ENCODE results near the gene MPC1. TPM values are rescaled to one million over a fixed set of nuclear protein-coding genes. Genes with fewer than 3 reads are reported as not detected.
"Not testable (repeated sequence)": the region's sequence is repeated elsewhere in the genome, so short reads cannot be mapped to it uniquely, and the experiment has no call there.

MPC1 gene
- total RNA-seq, 2 donors from 2014 or later: 11.5 to 30.4 TPM

DNA sequence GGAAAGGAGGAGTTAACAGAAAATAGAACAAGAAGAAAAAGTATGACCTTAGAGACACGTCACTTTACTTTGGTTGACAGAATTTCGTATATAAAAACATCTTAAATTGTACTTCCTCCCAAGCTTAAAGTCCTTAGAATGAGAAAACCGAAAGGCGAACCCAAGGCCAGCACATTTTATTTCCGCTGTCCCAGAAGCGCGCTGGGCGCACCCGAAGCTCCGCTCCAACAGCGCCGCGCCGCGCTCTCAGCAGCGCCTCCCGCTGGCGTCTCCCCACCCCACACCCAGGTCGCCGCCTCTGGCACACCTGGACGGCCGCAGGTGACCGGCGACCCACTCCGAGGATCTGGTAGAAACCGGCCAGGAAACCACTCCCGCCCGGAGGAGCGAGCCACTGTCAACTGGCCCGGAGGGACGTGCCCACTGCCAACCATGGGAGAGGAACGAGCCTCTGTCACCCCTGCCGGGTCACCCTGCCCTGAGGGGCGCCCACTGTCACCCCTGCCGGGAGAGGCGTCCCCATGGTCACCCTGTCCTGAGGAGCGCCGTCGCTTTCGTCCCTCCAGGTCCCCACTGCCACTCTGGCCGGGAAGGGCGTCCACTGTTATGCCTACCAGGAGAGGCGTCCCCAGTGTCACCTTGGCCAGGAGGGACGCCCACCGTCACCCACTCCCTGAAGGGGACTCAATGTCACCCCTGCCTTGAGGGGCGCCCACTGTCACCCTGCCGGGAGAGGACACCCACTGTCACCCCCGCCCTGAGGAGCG, 824 bp downstream of the MPC1 start:
- Mint-ChIP-seq H3K4me3 (peak overlapping the region; percentile 89), H3K36me3 (no peaks in the 10 kb centered on the region), H3K27me3 (no peaks in the 10 kb centered on the region), H3K27ac (peak overlapping the region; percentile 59 to 65), H3K9me3 (no peaks in the 10 kb centered on the region), H3K4me1 (ENCODE audit: low read depth in 2 of 2) (peaks cover 8% of the 10 kb centered on the region in 2 donors)
- ATAC-seq (peak; percentile 39 to 44), DNase-seq (ENCODE audit: low spot score) (peak; percentile 79)

DNA sequence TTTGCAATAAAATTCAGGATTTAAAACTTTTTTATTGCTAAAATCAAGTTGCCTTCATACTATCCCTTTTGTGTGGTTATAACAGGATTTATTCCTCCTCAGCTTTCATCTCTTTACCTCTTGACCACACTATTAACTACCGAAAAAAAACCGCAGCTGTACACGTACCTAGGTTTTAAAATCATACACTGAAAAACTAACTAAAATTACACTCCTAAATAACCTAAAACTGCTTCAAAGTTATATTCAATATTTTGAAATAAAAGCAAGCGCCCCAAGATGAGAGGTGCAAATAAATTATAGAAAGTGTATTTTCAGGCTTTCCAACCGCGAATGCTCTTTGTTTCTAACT, 1.4 kb downstream of the MPC1 start:
- Mint-ChIP-seq H3K27ac (peak overlapping the region; percentile 59 to 65), H3K9me3 (no peaks in the 10 kb centered on the region), H3K4me3 (peak overlapping the region; percentile 89), H3K36me3 (no peaks in the 10 kb centered on the region), H3K27me3 (no peaks in the 10 kb centered on the region), H3K4me1 (ENCODE audit: low read depth in 2 of 2) (peaks cover 8% of the 10 kb centered on the region in 2 donors)
- ATAC-seq (no peak), DNase-seq (ENCODE audit: low spot score) (no peak)

DNA sequence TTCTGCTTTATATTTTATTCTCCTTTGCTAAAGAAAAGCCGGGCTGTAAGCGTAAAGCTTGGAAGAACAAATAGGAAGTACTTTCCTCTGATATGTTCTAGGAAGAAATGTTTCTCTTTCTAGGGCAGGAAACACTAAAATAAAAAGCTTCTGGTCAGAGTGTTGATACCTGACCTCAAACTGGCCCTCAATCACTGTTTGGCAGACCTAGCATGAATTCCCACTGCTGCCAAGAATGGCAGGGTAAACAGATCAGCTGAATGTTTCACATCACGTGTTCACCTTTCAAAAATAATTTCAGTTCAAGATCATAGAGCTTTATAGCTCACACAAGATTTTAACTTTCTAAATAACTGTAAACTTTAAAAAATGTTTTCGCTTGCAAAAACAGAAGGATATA, 2.9 kb downstream of the MPC1 start:
- H3K9me3 Mint-ChIP-seq: no peaks in the 10 kb centered on the region
- DNase-seq (ENCODE audit: low spot score) (no peak), ATAC-seq (no peak)
- peaks cover 8% of the 10 kb centered on the region in 2 donors for H3K4me1 Mint-ChIP-seq (ENCODE audit: low read depth in 2 of 2)
- no peaks in the 10 kb centered on the region for H3K27me3 Mint-ChIP-seq
- H3K36me3 Mint-ChIP-seq: peaks cover 1% of the 10 kb centered on the region
- no peak overlapping the region for H3K4me3 Mint-ChIP-seq
- no peak overlapping the region for H3K27ac Mint-ChIP-seq

DNA sequence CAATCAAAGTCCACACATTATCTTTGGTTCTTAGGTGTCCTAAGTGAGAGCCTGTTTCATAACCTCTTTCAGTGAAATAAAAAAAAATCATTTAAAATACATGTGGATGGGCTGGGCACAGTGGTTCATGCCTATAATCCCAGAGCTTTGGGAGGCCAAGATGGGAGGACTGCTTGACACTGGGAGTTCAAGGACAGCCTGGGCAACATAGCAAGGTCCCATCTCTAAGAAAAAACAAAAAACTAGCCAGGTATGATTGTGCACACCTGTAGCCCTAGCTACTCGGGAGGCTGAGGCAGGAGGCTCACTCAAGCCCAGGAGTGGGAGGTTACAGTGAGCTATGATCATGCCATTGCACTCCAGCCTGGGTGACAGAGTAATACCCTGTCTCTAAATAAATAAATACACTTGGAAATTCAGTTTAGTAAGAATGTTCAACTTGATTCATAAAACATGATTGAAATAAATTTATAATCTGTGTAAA, 3.6 kb downstream of the MPC1 start:
- peaks cover 8% of the 10 kb centered on the region in 2 donors for H3K4me1 Mint-ChIP-seq (ENCODE audit: low read depth in 2 of 2)
- no peak for ATAC-seq
- H3K4me3 Mint-ChIP-seq: no peak overlapping the region
- no peaks in the 10 kb centered on the region for H3K9me3 Mint-ChIP-seq
- no peak for DNase-seq (ENCODE audit: low spot score)
- H3K36me3 Mint-ChIP-seq: peaks cover 4% of the 10 kb centered on the region
- H3K27me3 Mint-ChIP-seq: no peaks in the 10 kb centered on the region
- H3K27ac Mint-ChIP-seq: no peak overlapping the region

DNA sequence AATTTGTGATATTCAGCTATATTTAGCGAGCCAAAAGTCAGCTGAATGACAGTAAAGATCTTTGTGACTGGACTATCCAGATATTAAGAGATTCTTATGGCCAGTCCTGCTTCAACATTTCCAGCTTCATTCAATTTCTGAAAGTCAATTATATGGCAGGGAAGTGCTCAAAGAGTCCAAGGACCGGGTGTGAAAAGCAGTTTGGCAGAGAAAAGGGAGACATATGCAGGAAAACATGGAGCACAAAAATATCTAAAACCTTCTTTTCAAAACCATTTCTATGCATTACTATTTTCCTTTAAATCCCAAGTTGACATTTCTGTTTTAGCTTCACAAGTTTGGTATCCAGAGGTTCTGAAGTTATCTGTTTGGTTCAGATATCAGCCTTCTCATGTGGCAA, 5.0 kb downstream of the MPC1 start:
- no peak for DNase-seq (ENCODE audit: low spot score)
- no peak for ATAC-seq
- H3K4me1 Mint-ChIP-seq (ENCODE audit: low read depth in 2 of 2): peaks cover 8% of the 10 kb centered on the region in 2 donors
- H3K9me3 Mint-ChIP-seq: no peaks in the 10 kb centered on the region
- no peak overlapping the region for H3K4me3 Mint-ChIP-seq
- H3K27me3 Mint-ChIP-seq: no peaks in the 10 kb centered on the region
- H3K27ac Mint-ChIP-seq: no peak overlapping the region
- H3K36me3 Mint-ChIP-seq: peaks cover 4% of the 10 kb centered on the region

DNA sequence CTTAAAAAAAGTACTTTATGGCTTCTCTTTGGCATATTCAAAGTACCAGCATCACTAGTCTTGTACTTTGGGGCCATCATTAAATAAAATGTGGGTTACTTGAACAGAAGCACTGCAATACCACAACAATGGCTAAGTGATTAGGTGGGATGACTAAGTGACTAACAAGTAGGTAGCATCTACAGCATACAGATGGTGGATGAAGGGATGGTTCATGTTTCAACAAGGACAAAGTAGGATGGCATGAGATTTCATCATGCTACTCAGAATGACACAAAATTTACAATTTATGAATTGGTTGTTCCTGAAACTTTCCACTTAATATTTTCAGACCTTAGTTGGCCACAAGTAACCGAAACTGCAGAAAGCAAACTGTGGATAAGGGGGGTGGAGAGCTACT, 7.7 kb downstream of the MPC1 start:
- Mint-ChIP-seq H3K27me3 (no peaks in the 10 kb centered on the region), H3K27ac (no peak overlapping the region), H3K9me3 (no peaks in the 10 kb centered on the region), H3K4me1 (ENCODE audit: low read depth in 2 of 2) (no peaks in the 10 kb centered on the region), H3K36me3 (peaks cover 4% of the 10 kb centered on the region), H3K4me3 (no peak overlapping the region)
- no peak for DNase-seq (ENCODE audit: low spot score)
- ATAC-seq: no peak

DNA sequence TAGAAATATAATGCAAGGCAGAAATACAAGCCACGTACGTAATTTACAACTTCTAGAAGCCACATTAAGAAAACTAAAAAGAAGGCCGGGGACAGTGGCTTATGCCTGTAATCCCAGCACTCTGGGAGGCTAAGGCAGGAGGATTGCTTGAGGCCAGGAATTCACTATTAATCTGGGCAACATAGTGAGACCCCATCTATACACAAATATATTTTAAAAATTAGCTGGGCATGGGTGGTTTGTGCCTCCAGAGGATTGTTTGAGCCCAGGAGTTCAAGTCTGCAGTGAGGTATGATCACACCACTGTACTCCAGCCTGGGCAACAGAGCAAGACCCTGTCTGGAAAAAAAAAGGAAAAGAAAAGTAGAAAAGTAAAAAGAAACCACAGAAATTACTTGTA, 12.3 kb downstream of the MPC1 start:
- peaks cover 0 to 3% of the 10 kb centered on the region in 2 donors for H3K4me1 Mint-ChIP-seq (ENCODE audit: low read depth in 2 of 2)
- H3K27me3 Mint-ChIP-seq: no peaks in the 10 kb centered on the region
- H3K9me3 Mint-ChIP-seq: no peaks in the 10 kb centered on the region
- DNase-seq (ENCODE audit: low spot score) (no peak), ATAC-seq (no peak)
- H3K27ac Mint-ChIP-seq: no peak overlapping the region
- H3K36me3 Mint-ChIP-seq: peaks cover 9% of the 10 kb centered on the region
- H3K4me3 Mint-ChIP-seq: no peak overlapping the region

DNA sequence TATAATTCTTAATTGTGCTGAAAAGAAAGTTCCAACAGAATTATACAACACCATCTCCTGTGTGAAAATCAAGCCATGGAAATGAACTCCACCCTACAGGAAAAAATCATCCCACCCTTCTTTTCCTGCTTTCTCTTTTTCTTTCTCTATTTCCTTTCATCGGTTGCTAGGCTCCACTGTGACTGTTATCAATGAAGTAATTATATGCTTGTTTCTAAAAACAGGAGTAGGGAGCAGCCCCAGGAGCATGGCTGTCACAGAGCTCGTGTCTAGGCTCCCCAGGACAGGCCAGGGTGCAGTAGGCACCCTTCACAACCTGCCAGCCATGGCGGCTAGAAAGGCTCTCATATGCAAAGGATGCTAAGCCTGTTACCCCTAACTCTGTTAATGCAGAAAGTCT, 13.0 kb downstream of the MPC1 start:
- Mint-ChIP-seq H3K27ac (no peak overlapping the region), H3K9me3 (no peaks in the 10 kb centered on the region), H3K4me3 (no peak overlapping the region), H3K36me3 (peaks cover 8% of the 10 kb centered on the region), H3K27me3 (no peaks in the 10 kb centered on the region), H3K4me1 (ENCODE audit: low read depth in 2 of 2) (peaks cover 0 to 3% of the 10 kb centered on the region in 2 donors)
- ATAC-seq: no peak
- no peak for DNase-seq (ENCODE audit: low spot score)

DNA sequence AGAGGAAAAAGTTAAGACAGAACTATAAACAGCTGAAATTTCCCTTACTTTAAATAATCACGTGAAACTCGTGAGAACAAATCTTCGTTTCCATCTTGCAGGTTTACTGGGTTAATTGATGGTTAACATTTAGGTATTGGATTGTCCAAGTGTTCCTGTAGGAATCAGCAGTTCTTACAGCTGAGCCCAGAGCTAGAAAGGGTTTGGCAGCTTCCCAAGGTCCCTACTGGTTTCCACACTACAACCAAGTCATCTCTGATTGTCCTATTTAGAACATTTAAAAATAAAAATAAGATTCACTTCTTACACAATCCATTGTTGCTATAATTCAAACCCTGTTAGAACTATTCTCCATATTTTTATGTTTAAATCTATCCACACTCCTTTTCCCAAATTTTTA, 15.8 kb downstream of the MPC1 start:
- Mint-ChIP-seq H3K9me3 (no peaks in the 10 kb centered on the region), H3K27me3 (no peaks in the 10 kb centered on the region), H3K4me3 (no peak overlapping the region), H3K36me3 (peaks cover 11% of the 10 kb centered on the region), H3K4me1 (ENCODE audit: low read depth in 2 of 2) (peaks cover 0 to 3% of the 10 kb centered on the region in 2 donors), H3K27ac (no peak overlapping the region)
- DNase-seq (ENCODE audit: low spot score): no peak
- no peak for ATAC-seq

DNA sequence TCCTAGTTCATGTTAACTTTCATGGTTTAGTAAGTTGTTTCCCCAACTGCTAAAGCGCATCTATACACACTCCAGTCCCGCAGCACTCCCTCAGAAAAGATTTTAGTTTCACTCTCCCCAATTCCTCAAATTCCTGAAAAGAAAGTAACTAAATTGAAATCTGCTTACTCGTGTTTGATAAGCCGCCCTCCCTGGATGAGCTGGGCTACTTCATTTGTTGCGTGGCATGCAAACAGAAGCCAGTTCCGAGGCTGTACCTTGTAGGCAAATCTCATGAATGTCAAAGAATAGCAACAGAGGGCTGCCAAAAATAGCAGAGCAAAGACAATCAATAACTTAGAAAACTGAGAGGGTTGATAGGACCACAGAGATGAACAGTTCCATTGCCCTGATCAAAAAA, 16.9 kb downstream of the MPC1 start:
- ATAC-seq: no peak
- H3K36me3 Mint-ChIP-seq: peaks cover 11% of the 10 kb centered on the region

DNA sequence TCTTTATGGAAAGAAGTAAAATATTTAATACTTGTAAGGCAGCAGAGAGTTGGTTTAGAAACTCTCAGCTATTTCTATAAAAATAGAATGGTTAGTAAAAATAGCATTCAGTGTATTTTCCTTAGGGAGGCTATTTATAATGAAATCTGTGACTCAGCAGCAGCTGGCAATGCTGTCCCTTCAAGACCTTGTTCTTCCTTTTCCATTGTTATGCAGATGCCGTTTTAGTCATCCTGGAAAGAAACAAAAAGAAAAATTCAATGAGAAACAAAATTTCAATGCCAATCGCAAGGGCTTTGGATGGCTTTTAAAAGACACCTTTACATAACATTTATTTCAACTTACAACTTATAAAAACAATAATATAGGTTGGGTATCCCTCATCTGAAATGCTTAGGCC, 17.5 kb downstream of the MPC1 start:
- no peaks in the 10 kb centered on the region for H3K9me3 Mint-ChIP-seq
- peaks cover 0 to under 1% of the 10 kb centered on the region in 2 donors for H3K27me3 Mint-ChIP-seq
- no peak overlapping the region for H3K4me3 Mint-ChIP-seq
- peaks cover 11% of the 10 kb centered on the region for H3K36me3 Mint-ChIP-seq
- ATAC-seq: no peak
- H3K4me1 Mint-ChIP-seq (ENCODE audit: low read depth in 2 of 2): peaks cover 0 to 3% of the 10 kb centered on the region in 2 donors
- DNase-seq (ENCODE audit: low spot score): no peak
- no peak overlapping the region for H3K27ac Mint-ChIP-seq

More for the DNA sequence above, 16.9 kb downstream of the MPC1 start:
- Mint-ChIP-seq H3K27me3 (no peaks in the 10 kb centered on the region), H3K4me1 (ENCODE audit: low read depth in 2 of 2) (peaks cover 0 to 3% of the 10 kb centered on the region in 2 donors), H3K9me3 (no peaks in the 10 kb centered on the region), H3K27ac (no peak overlapping the region), H3K4me3 (no peak overlapping the region)
- no peak for DNase-seq (ENCODE audit: low spot score)

DNA sequence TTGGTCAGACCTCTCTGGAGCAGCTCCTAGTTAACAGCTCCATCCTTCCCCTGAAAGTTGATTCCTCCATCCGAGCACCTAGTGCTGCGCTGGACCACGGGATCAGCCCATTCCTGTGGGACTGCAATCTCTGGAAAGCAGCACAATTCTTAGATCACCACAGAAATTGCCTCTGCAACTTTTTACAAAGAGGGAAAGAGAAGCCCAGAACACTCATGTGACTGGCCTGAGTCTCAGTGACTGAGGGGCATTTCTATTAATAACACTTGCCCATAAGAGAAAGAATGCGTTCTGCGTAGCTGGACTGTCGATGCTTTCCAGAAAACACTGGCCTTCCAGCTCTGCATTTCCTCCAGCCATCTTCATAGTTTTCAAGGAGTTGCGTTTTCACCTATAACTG, 18.3 kb downstream of the MPC1 start:
- Mint-ChIP-seq H3K27me3 (peaks cover 0 to 8% of the 10 kb centered on the region in 2 donors), H3K36me3 (peaks cover 13% of the 10 kb centered on the region), H3K27ac (no peak overlapping the region), H3K4me1 (ENCODE audit: low read depth in 2 of 2) (no peaks in the 10 kb centered on the region), H3K4me3 (no peak overlapping the region), H3K9me3 (no peaks in the 10 kb centered on the region)
- ATAC-seq: no peak
- no peak for DNase-seq (ENCODE audit: low spot score)

DNA sequence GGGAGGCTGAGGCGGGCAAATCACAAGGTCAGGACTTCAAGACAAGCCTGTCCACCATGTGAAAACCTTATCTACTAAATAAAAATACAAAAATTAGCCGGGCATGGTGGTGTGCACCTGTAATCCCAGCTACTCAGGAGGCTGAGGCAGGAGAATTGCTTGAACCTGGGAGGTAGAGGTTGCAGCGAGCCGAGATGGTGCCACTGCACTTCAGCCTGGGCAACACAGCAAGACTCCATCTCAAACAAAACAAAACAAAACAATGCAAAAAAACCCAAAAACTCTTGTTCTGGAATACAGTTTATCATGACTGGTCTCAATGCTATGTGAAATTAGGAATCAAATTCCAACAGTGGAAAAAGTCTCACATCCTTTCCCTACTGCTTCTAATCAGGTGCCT, 20.3 kb downstream of the MPC1 start:
- not testable (repeated sequence) for H3K27ac Mint-ChIP-seq; DNase-seq (ENCODE audit: low spot score); ATAC-seq; H3K4me3 Mint-ChIP-seq; H3K9me3 Mint-ChIP-seq; H3K4me1 Mint-ChIP-seq (ENCODE audit: low read depth in 2 of 2)
- peaks cover 10% of the 10 kb centered on the region for H3K36me3 Mint-ChIP-seq
- peaks cover 7 to 25% of the 10 kb centered on the region in 2 donors for H3K27me3 Mint-ChIP-seq

DNA sequence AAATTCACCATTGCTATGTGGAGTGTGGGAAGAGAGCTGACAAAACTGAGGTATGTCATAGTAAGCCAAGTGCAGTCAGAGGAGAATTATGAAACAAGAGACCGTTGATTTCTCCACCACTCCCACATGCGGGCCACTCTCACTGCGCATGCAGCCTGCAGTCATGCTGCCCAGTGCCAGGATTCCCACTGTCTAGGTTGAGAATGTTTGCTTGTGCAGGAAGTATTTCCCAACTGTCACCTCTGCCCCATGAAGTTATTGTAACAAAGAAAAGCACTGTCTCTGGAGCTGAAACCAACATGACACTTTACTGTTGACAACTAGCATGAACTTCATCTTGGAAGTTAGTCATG, 21.7 kb downstream of the MPC1 start:
- DNase-seq (ENCODE audit: low spot score): no peak
- no peak for ATAC-seq
- Mint-ChIP-seq H3K9me3 (no peaks in the 10 kb centered on the region), H3K27me3 (peaks cover 7 to 25% of the 10 kb centered on the region in 2 donors), H3K27ac (no peak overlapping the region), H3K4me3 (no peak overlapping the region), H3K36me3 (peaks cover 10% of the 10 kb centered on the region), H3K4me1 (ENCODE audit: low read depth in 2 of 2) (no peaks in the 10 kb centered on the region)

Measured in natural killer cell treated with Interleukin-12 subunit alpha and Interleukin-12 subunit beta and Interleukin-15 and Interleukin-18, amount 100 ng/mL, for 72 hours (primary cell).